Natural killer cell (primary cell): ENCODE results near the gene SMG1. TPM values are rescaled to one million over a fixed set of nuclear protein-coding genes. Genes with fewer than 3 reads are reported as not detected.
"Not testable (repeated sequence)": the region's sequence is repeated elsewhere in the genome, so short reads cannot be mapped to it uniquely, and the experiment has no call there.

Experiments used
- ATAC-seq, 3 donors: fragments of 150-1000 bp in 2 of 3; fragments of 200-7000 bp in 1 of 3; cut with Tn5 transposase; 1 replicate in 1 of 3; 2 replicates in 2 of 3; pipeline ENCODE4 v1.10.0; 2021; ENCODE audit warnings: mild to moderate bottlenecking in 2 of 3, moderate library complexity in 2 of 3
- DNase-seq, 2 donors: peaks; one replicate each; pipeline versions ENCODE4 v3.0.0 to v3.0.0-alpha.2; 2013 to 2021; ENCODE audit warnings: mixed read lengths in 1 of 2
- H3K27ac ChIP-seq: one replicate; pipeline ENCODE4 v1.5.1; 2013; ENCODE audit warnings: mild to moderate bottlenecking, low read length
- H3K27me3 ChIP-seq: one replicate; pipeline ENCODE4 v1.6.1; 2013; ENCODE audit warnings: low read length; ENCODE audit not compliant: control insufficient read depth, insufficient read depth
- H3K36me3 ChIP-seq: one replicate; pipeline ENCODE4 v1.6.1; 2013; ENCODE audit warnings: low read length; ENCODE audit not compliant: control insufficient read depth, insufficient read depth
- H3K4me1 ChIP-seq: one replicate; pipeline ENCODE4 v1.6.1; 2013; ENCODE audit warnings: low read length; ENCODE audit not compliant: control insufficient read depth, insufficient read depth
- H3K4me3 ChIP-seq: one replicate; pipeline ENCODE4 v1.5.1; 2013; ENCODE audit warnings: low read length
- H3K9me3 ChIP-seq: one replicate; pipeline ENCODE4 v1.6.1; 2013; ENCODE audit warnings: low read length; ENCODE audit not compliant: control insufficient read depth, insufficient read depth
- H3K27ac Mint-ChIP-seq, 2 donors: one replicate each; pipeline ENCODE4 v1.8.0; 2022; ENCODE audit warnings: mild to moderate bottlenecking in 2 of 2, mixed read lengths in 2 of 2, moderate library complexity in 1 of 2
- H3K27me3 Mint-ChIP-seq, 2 donors: one replicate each; pipeline ENCODE4 v1.8.0; 2022; ENCODE audit warnings: low read depth in 2 of 2, mixed read lengths in 2 of 2
- H3K36me3 Mint-ChIP-seq: one replicate; pipeline ENCODE4 v1.8.0; 2022; ENCODE audit warnings: mixed read lengths
- H3K4me1 Mint-ChIP-seq, 2 donors: one replicate each; pipeline ENCODE4 v1.8.0; 2022; ENCODE audit warnings: mixed read lengths in 2 of 2
- H3K4me3 Mint-ChIP-seq: one replicate; pipeline ENCODE4 v1.8.0; 2022; ENCODE audit warnings: mild to moderate bottlenecking, moderate library complexity, mixed read lengths
- H3K9me3 Mint-ChIP-seq, 2 donors: one replicate each; pipeline ENCODE4 v1.8.0; 2022; ENCODE audit warnings: mixed read lengths in 2 of 2
- WGBS: methylation state at CpG from one replicate; pipeline ENCODE4 v1.1.7; 2013; ENCODE audit warnings: missing lambda C conversion rate; ENCODE audit not compliant: insufficient coverage; 5-methylcytosine and 5-hydroxymethylcytosine counted together
- intact Hi-C: fragments of 100-400 bp; cut with micrococcal nuclease; formaldehyde crosslinking; loops from one replicate; pipeline ENCODE4 v1.14.2; 2022
- total RNA-seq, 4 donors: library from RNA; stranded (reverse); fragments of 120-200 nt in 1 of 4; gene quantifications; one replicate each; pipeline versions ENCODE4 v1.2.3 to v1.2.4, GENCODE V29; 2013 to 2022
- TF ChIP-seq, protein P1 (sequence below): fragments of 200-600 bp; IDR thresholded peaks from one replicate; pipeline ENCODE4 v1.8.0; 2022; ENCODE audit warnings: antibody characterized with exemption

Gene SMG1
- total RNA-seq, 3 donors from 2014 or later (not counting 1 experiment from before 2014, with no cell fraction given) = 215 to 253 (median 246) TPM

DNA sequence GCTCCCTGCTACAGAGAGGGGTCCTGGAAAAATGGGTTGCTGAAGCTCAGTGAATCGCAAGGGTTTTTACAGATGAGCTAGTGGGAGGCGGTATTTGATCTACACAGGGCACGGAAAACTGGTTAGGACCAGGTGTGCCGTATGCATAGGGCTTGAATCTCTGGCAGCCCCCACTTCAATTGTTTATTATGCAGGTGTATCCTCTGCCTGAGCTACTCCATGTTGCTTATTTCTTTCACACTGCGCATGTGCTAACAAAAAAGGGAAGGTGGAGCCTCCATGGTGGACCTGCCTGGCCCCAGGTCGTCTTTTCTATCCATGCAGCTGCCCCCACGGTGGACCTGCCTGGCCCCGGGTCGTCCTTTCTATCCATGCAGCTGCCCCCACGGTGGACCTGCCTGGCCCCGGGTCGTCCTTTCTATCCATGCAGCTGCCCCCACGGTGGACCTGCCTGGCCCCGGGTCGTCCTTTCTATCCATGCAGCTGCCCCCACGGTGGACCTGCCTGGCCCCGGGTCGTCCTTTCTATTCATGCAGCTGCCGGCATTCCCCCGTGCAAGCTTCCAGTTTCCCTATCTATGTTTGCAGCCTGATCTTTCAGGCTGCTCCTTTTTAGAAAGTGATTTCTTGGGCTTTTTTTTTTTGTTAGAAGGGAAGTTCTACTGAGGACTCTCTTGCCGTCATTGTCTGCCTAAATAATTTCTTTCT lies 29.8 kb upstream of the SMG1 start:
- H3K4me1 ChIP-seq, H3K36me3 ChIP-seq, H3K27ac Mint-ChIP-seq, H3K9me3 Mint-ChIP-seq, H3K36me3 Mint-ChIP-seq, intact Hi-C loops, H3K27ac ChIP-seq, H3K4me1 Mint-ChIP-seq, H3K27me3 Mint-ChIP-seq, ATAC-seq, H3K27me3 ChIP-seq, H3K9me3 ChIP-seq: not testable (repeated sequence)
- H3K4me3 ChIP-seq = peak overlapping the region; percentile 26
- H3K4me3 Mint-ChIP-seq = peak overlapping the region; percentile 52
- WGBS = 37% methylated on average over 15 of the region's 21 CpGs
- peak in 1 of 2 donors; percentile 51 for DNase-seq

DNA sequence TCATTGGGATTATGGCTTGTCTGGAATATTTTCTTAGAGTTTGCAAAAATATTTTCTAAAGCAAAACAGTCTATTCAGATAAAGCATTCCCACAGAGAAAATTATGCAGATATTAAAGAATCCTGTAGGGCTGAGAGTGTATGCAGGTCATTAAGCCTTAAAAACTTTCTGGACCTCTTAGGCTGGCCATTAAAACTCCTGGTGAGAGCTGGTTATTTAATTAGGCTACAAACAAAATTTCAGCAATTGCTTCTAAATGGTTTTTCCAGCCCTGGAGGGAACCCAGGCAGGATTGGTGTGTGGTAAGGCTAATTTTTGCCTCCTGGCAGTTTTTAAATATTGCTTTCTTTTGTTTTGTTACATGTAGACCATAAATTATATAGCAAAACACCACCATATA lies 27.3 kb upstream of the SMG1 start:
- no peak for DNase-seq
- Histone ChIP-seq H3K27ac (no peak overlapping the region), H3K36me3 (no peaks in the 10 kb centered on the region), H3K4me3 (no peak overlapping the region), H3K9me3 (no peaks in the 10 kb centered on the region), H3K27me3 (no peaks in the 10 kb centered on the region), H3K4me1 (no peaks in the 10 kb centered on the region)
- intact Hi-C loops = no loop called here
- Mint-ChIP-seq H3K27ac (no peak overlapping the region), H3K9me3 (no peaks in the 10 kb centered on the region), H3K4me1 (no peaks in the 10 kb centered on the region), H3K4me3 (no peak overlapping the region), H3K27me3 (peaks cover 0 to 3% of the 10 kb centered on the region in 2 donors), H3K36me3 (no peaks in the 10 kb centered on the region)
- TF ChIP-seq, protein P1, sequence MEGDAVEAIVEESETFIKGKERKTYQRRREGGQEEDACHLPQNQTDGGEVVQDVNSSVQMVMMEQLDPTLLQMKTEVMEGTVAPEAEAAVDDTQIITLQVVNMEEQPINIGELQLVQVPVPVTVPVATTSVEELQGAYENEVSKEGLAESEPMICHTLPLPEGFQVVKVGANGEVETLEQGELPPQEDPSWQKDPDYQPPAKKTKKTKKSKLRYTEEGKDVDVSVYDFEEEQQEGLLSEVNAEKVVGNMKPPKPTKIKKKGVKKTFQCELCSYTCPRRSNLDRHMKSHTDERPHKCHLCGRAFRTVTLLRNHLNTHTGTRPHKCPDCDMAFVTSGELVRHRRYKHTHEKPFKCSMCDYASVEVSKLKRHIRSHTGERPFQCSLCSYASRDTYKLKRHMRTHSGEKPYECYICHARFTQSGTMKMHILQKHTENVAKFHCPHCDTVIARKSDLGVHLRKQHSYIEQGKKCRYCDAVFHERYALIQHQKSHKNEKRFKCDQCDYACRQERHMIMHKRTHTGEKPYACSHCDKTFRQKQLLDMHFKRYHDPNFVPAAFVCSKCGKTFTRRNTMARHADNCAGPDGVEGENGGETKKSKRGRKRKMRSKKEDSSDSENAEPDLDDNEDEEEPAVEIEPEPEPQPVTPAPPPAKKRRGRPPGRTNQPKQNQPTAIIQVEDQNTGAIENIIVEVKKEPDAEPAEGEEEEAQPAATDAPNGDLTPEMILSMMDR = no peak
- no peak for ATAC-seq

DNA sequence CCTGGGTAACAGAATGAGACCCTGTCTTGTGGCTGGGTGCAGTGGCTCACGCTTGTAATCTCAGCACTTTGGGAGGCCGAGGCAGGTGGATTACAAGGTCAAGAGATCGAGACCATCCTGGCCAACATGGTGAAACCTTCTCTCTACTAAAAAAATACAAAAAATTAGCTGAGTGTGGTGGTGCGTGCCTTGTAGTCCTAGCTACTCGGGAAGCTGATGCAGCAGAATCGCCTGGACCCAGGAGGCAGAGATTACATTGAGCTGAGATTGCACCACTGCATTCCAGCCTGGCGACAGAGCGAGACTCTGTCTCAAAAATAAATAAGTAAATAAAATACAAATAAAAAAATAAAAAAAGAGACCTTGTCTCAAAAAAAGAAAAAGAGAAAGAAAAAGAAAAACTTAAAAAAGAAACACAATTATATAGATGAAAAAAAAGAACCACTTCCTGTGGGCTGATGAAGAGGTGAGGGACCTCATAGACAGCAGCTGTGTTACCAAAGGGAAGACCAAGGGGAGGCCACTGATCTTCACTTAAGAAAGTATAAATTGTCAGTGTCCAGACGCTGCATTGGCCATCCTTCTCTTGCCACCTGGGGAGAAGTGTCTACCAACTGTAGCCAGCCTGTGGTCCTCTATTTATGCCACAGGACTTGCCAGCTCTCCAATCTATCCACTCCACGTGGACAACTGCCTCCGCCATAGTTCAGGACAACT lies 24.4 kb upstream of the SMG1 start:
- no peaks in the 10 kb centered on the region for H3K9me3 ChIP-seq
- no peak for ATAC-seq
- no peak overlapping the region for H3K27ac Mint-ChIP-seq
- H3K36me3 ChIP-seq = no peaks in the 10 kb centered on the region
- H3K4me1 ChIP-seq = peaks cover 9% of the 10 kb centered on the region
- TF ChIP-seq, protein P1 = no peak
- H3K4me3 Mint-ChIP-seq = no peak overlapping the region
- H3K4me3 ChIP-seq = no peak overlapping the region
- no peaks in the 10 kb centered on the region for H3K27me3 ChIP-seq
- peaks cover 0 to 1% of the 10 kb centered on the region in 2 donors for H3K27me3 Mint-ChIP-seq
- DNase-seq = no peak
- H3K9me3 Mint-ChIP-seq = no peaks in the 10 kb centered on the region
- 80% methylated on average over 8 of the region's 11 CpGs for WGBS
- no peaks in the 10 kb centered on the region for H3K4me1 Mint-ChIP-seq
- intact Hi-C loops = no loop called here
- no peaks in the 10 kb centered on the region for H3K36me3 Mint-ChIP-seq
- H3K27ac ChIP-seq = no peak overlapping the region

DNA sequence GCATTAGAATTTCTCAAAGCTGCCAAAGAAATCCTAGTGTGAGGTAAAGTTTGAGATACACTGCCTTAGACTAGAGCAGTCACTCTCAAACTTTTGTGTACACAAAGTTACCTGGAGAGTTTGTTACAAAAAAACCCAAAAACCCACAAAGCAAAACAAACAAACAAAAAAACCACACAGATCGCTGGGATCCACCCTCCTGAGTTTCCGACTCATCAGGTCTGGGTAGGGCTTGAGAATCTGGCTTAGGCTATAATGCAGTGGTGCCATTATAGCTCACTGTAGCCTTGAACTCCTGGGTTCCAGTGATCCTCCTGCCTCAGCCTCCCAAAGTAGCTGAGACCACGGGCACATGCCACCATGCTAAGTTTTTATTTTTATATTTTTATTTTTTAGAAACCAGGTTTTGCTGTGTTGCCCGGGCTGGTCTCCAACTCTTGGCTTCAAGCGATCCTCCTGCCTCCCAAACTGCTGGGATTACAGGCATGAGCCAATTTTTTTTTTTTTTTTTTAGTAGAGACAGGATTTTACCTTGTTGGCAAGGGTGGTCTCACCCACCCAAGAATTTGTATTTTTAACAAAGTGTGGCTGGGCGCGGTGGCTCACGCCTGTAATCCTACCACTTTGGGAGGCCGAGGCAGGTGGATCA lies 22.3 kb upstream of the SMG1 start:
- Histone ChIP-seq H3K27ac (no peak overlapping the region), H3K27me3 (no peaks in the 10 kb centered on the region), H3K4me3 (no peak overlapping the region), H3K4me1 (peaks cover 9% of the 10 kb centered on the region), H3K36me3 (no peaks in the 10 kb centered on the region), H3K9me3 (no peaks in the 10 kb centered on the region)
- Mint-ChIP-seq H3K27ac (no peak overlapping the region), H3K4me3 (no peak overlapping the region), H3K9me3 (no peaks in the 10 kb centered on the region), H3K36me3 (no peaks in the 10 kb centered on the region), H3K27me3 (peaks cover 0 to 2% of the 10 kb centered on the region in 2 donors), H3K4me1 (no peaks in the 10 kb centered on the region)
- intact Hi-C loops = no loop called here
- 90% methylated on average over 6 of the region's 9 CpGs for WGBS
- TF ChIP-seq, protein P1 = no peak
- DNase-seq (no peak), ATAC-seq (no peak)
